Endothelial cell (in vitro differentiated cells): ENCODE results near the gene PLCZ1. TPM values are rescaled to one million over a fixed set of nuclear protein-coding genes. Genes with fewer than 3 reads are reported as not detected.

Experiments used
- DNase-seq: peaks from one replicate; pipeline ENCODE4 v3.0.0; 2021; ENCODE audit warnings: low spot score
- H3K27ac Mint-ChIP-seq: one replicate; pipeline ENCODE4 v1.8.0; 2021; ENCODE audit warnings: mixed read lengths, inconsistent platforms; ENCODE audit not compliant: unreplicated experiment
- H3K27me3 Mint-ChIP-seq: one replicate; pipeline ENCODE4 v1.8.0; 2021; ENCODE audit warnings: mild to moderate bottlenecking, moderate library complexity, mixed read lengths, inconsistent platforms; ENCODE audit not compliant: unreplicated experiment
- H3K36me3 Mint-ChIP-seq: one replicate; pipeline ENCODE4 v1.8.0; 2021; ENCODE audit warnings: mild to moderate bottlenecking, low read depth, mixed read lengths, inconsistent platforms; ENCODE audit not compliant: unreplicated experiment
- H3K4me1 Mint-ChIP-seq: one replicate; pipeline ENCODE4 v1.8.0; 2021; ENCODE audit warnings: mild to moderate bottlenecking, mixed read lengths, inconsistent platforms; ENCODE audit not compliant: unreplicated experiment
- H3K4me3 Mint-ChIP-seq: one replicate; pipeline ENCODE4 v1.8.0; 2021; ENCODE audit warnings: mild to moderate bottlenecking, mixed read lengths, inconsistent platforms; ENCODE audit not compliant: unreplicated experiment
- H3K9me3 Mint-ChIP-seq: one replicate; pipeline ENCODE4 v1.8.0; 2021; ENCODE audit warnings: mixed read lengths, inconsistent platforms; ENCODE audit not compliant: unreplicated experiment
- total RNA-seq: library from RNA; stranded (reverse); fragmentation: NEBNext Ultra II Directional; extraction: Animal tissue kit (Norgen Biotek cat#: 25700); gene quantifications from one replicate; pipeline ENCODE4 v1.2.1, GENCODE V29; 2021; ENCODE audit not compliant: unreplicated experiment
- TF ChIP-seq, protein P1 (sequence below): fragments of 200-600 bp; sonication (generic); IDR thresholded peaks from one replicate; pipeline ENCODE4 v1.5.0; 2021; ENCODE audit warnings: antibody characterized with exemption; ENCODE audit not compliant: unreplicated experiment

The PLCZ1 gene
- total RNA-seq, 1 donor from 2014 or later, result not detected

DNA sequence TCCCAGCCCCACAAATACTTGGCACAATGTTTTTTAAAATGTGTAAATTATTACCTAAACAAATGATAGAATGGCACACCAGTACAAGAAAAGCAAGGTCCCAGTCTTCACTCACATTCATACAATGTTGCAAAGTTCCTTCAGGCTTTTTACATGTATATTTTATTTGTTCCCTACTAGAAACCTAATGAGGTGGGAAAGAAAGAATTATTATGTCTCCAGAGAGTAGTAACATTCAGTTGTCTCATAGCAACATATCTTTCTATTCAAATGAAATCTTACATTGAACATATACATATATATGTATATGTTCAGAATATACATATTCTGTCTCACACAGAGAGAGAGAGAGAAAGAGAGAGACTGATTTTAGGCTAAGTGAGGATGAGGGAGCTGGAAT, 85.2 kb downstream of the PLCZ1 start:
- Mint-ChIP-seq H3K9me3 (no peaks in the 10 kb centered on the region), H3K36me3 (no peaks in the 10 kb centered on the region)
- no peak for DNase-seq

DNA sequence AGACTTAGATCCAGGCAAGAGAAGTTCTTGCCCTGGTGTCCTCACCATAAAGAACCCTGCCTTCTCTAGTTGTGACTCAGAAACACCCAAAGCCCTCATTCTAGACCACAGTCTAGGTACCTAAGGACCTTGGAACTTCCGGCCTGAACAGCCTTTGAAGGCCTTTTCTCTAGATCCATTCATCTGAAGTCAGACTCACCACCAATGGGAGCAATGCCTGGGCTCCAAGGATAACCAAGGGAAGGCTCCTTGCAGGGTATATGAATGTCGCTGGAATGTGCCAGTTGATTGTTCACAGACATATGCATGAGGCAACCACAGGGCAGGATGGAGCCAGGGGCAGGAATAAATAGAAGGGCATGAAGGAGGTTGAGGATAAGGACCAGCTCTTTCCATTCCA, 86.3 kb downstream of the PLCZ1 start:
- H3K9me3 Mint-ChIP-seq, result no peaks in the 10 kb centered on the region
- H3K4me1 Mint-ChIP-seq, result no peaks in the 10 kb centered on the region
- no peak overlapping the region for H3K4me3 Mint-ChIP-seq
- H3K27ac Mint-ChIP-seq, result no peak overlapping the region
- H3K36me3 Mint-ChIP-seq, result no peaks in the 10 kb centered on the region
- TF ChIP-seq, protein P1, sequence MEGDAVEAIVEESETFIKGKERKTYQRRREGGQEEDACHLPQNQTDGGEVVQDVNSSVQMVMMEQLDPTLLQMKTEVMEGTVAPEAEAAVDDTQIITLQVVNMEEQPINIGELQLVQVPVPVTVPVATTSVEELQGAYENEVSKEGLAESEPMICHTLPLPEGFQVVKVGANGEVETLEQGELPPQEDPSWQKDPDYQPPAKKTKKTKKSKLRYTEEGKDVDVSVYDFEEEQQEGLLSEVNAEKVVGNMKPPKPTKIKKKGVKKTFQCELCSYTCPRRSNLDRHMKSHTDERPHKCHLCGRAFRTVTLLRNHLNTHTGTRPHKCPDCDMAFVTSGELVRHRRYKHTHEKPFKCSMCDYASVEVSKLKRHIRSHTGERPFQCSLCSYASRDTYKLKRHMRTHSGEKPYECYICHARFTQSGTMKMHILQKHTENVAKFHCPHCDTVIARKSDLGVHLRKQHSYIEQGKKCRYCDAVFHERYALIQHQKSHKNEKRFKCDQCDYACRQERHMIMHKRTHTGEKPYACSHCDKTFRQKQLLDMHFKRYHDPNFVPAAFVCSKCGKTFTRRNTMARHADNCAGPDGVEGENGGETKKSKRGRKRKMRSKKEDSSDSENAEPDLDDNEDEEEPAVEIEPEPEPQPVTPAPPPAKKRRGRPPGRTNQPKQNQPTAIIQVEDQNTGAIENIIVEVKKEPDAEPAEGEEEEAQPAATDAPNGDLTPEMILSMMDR, result no peak
- DNase-seq, result no peak
- H3K27me3 Mint-ChIP-seq, result no peaks in the 10 kb centered on the region

More for the DNA sequence above, 85.2 kb downstream of the PLCZ1 start:
- no peak overlapping the region for H3K4me3 Mint-ChIP-seq
- H3K4me1 Mint-ChIP-seq, result no peaks in the 10 kb centered on the region
- H3K27me3 Mint-ChIP-seq, result no peaks in the 10 kb centered on the region
- H3K27ac Mint-ChIP-seq, result no peak overlapping the region
- TF ChIP-seq, protein P1, result no peak

DNA sequence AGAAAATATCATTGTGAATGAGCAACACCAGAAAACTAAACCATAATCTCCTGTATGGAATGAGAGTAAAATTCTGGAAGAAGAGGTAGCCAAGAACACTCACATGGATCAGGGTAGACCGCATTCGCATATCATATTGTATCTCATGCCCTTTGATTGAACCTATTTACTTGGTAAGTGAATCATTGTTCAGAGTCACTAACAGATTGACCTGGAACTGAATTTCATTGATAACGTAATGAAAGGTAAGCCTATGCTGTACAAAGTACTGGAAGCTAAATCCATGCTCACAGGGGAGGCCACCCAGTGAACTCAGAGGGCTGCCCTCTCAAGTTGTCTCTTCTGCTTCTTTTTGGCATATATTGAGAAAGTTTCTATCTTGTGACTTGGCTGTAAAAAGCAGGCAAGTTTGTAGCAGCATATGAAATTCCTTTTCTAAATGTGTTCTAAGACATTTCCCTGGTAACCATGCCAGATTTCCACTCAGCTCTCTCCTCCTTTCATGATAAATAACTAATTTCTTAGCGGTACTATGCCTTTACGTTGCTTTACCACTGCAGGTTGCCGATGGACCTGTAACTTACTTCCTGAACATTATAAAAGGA, 91.4 kb downstream of the PLCZ1 start:
- Mint-ChIP-seq H3K36me3 (no peaks in the 10 kb centered on the region), H3K4me3 (no peak overlapping the region), H3K27me3 (no peaks in the 10 kb centered on the region), H3K9me3 (no peaks in the 10 kb centered on the region), H3K4me1 (no peaks in the 10 kb centered on the region), H3K27ac (no peak overlapping the region)
- TF ChIP-seq, protein P1, result no peak
- DNase-seq, result no peak

DNA sequence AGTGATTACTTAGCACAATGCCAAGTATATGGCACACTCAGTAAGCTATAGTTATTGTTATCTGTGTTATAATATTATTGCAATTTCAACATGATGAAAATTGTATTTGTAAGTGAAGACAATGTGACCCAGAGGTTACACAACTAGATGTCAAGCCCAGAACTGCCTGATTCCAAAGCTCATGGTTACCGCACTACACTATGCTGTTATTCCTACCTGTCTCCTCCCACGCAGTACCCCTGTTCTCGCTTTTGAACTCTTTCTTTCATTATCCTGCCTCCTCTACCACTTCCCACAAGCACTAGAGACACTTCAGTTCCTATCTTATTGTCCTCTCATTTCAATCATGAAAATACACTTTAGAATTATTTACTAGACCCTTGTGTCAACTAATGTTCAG, 93.2 kb downstream of the PLCZ1 start:
- TF ChIP-seq, protein P1, result no peak

DNA sequence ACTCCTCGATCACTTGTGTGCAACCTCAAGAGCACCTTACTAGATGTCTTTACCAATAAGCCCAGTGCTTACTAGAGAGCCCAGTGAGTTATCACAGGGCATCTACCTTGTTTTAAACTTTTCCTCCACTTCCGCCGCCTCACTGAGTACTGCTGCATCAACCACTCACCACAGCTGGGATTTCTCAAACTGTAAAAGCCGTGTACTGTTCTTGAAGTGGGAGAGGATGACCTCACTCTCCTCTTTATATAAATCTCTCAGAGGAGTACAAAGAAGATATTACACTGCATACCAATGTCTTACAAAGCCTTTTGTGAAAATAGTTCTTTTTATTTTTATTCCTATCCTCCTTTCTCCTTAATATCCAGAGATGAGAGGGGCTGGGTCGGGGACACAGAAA, 94.1 kb downstream of the PLCZ1 start:
- DNase-seq, result no peak
- no peak overlapping the region for H3K27ac Mint-ChIP-seq
- TF ChIP-seq, protein P1, result no peak
- no peaks in the 10 kb centered on the region for H3K4me1 Mint-ChIP-seq
- H3K9me3 Mint-ChIP-seq, result no peaks in the 10 kb centered on the region
- H3K36me3 Mint-ChIP-seq, result no peaks in the 10 kb centered on the region
- no peaks in the 10 kb centered on the region for H3K27me3 Mint-ChIP-seq
- no peak overlapping the region for H3K4me3 Mint-ChIP-seq

More for the DNA sequence above, 93.2 kb downstream of the PLCZ1 start:
- no peaks in the 10 kb centered on the region for H3K27me3 Mint-ChIP-seq
- H3K9me3 Mint-ChIP-seq, result no peaks in the 10 kb centered on the region
- H3K27ac Mint-ChIP-seq, result no peak overlapping the region
- no peaks in the 10 kb centered on the region for H3K36me3 Mint-ChIP-seq
- DNase-seq, result no peak
- no peaks in the 10 kb centered on the region for H3K4me1 Mint-ChIP-seq
- H3K4me3 Mint-ChIP-seq, result no peak overlapping the region
